ENCODE data around the gene AZU1.

AZU1 gene

DNA sequence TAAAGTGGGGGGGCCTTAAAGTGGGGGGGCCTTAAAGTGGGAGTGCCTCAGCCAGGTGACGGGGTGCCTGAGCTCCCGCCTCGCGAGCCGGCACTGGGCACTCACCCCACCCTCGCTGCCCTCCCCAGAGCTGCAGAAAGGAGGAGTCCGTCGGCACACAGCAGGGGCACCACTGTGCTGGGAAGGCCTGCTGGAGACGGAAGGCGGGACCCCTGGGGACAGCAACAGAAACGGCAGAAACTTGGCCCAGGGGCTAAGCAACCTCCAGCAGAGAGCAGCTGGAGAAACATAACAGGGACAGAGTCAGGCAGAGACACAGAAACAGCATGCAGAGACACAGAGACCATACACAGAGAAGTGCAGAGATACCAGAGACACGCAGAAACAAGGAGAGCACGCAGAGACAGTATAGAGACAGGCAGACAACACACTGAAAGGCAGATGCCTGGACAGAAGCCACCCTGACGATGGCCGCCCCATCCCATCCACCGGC lies 39.7 kb downstream of the AZU1 start:
- DNase-seq (ENCODE audit: low spot score) = no peak
- Histone ChIP-seq H3K4me1 (ENCODE audit: insufficient read depth, poor library complexity, severe bottlenecking) (peaks cover 14% of the 10 kb centered on the region), H3K9me3 (ENCODE audit: severe bottlenecking) (no peaks in the 10 kb centered on the region), H3K4me3 (ENCODE audit: severe bottlenecking) (no peak overlapping the region), H3K27me3 (ENCODE audit: insufficient read depth, poor library complexity, severe bottlenecking) (no peaks in the 10 kb centered on the region), H3K27ac (ENCODE audit: poor library complexity, severe bottlenecking) (no peak overlapping the region), H3K36me3 (ENCODE audit: low read depth) (peaks cover 16% of the 10 kb centered on the region)
- ATAC-seq (ENCODE audit: low read depth) = no peak
- TF ChIP-seq, protein P1, sequence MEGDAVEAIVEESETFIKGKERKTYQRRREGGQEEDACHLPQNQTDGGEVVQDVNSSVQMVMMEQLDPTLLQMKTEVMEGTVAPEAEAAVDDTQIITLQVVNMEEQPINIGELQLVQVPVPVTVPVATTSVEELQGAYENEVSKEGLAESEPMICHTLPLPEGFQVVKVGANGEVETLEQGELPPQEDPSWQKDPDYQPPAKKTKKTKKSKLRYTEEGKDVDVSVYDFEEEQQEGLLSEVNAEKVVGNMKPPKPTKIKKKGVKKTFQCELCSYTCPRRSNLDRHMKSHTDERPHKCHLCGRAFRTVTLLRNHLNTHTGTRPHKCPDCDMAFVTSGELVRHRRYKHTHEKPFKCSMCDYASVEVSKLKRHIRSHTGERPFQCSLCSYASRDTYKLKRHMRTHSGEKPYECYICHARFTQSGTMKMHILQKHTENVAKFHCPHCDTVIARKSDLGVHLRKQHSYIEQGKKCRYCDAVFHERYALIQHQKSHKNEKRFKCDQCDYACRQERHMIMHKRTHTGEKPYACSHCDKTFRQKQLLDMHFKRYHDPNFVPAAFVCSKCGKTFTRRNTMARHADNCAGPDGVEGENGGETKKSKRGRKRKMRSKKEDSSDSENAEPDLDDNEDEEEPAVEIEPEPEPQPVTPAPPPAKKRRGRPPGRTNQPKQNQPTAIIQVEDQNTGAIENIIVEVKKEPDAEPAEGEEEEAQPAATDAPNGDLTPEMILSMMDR (IDR thresholded peaks at IDR 0.05; ENCODE audit: poor library complexity, severe bottlenecking) = no peak

DNA sequence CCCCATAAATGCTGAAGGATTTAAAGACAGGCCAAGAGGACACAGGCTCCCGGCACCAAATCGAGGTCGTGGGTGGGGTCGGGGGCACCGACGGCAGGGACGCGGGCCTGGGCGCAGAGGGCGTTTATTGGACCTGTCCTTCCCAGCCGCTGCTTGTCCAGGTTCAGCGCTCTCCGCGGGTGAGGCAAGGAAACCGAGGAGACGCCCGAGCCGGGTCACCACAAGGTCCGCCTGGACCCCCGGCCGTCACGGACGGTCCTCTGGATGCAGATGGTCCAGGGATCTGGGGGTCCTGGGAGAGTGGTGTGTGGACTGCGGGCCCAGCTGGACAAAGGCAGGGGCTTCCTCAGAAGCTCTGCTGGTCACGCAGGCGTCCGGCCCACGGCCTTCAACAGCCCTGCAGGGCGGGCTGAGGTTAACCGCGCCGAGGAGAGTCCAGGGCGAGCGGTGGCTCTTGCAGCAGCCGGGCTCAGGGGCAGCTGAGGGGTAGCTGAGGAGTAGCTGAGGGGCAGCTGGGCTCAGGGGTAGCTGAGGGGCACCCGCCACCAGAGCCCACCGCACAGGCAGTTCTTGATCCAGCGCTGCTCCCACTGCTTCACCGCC lies 40.3 kb downstream of the AZU1 start:
- peaks cover 17% of the 10 kb centered on the region for H3K4me1 ChIP-seq (ENCODE audit: insufficient read depth, poor library complexity, severe bottlenecking)
- TF ChIP-seq, protein P1 (IDR thresholded peaks at IDR 0.05; ENCODE audit: poor library complexity, severe bottlenecking) = no peak
- H3K4me3 ChIP-seq (ENCODE audit: severe bottlenecking) = no peak overlapping the region
- H3K27me3 ChIP-seq (ENCODE audit: insufficient read depth, poor library complexity, severe bottlenecking) = no peaks in the 10 kb centered on the region
- no peak overlapping the region for H3K27ac ChIP-seq (ENCODE audit: poor library complexity, severe bottlenecking)
- DNase-seq (ENCODE audit: low spot score) (no peak), ATAC-seq (ENCODE audit: low read depth) (no peak)
- H3K9me3 ChIP-seq (ENCODE audit: severe bottlenecking) = no peaks in the 10 kb centered on the region
- H3K36me3 ChIP-seq (ENCODE audit: low read depth) = peaks cover 16% of the 10 kb centered on the region

DNA sequence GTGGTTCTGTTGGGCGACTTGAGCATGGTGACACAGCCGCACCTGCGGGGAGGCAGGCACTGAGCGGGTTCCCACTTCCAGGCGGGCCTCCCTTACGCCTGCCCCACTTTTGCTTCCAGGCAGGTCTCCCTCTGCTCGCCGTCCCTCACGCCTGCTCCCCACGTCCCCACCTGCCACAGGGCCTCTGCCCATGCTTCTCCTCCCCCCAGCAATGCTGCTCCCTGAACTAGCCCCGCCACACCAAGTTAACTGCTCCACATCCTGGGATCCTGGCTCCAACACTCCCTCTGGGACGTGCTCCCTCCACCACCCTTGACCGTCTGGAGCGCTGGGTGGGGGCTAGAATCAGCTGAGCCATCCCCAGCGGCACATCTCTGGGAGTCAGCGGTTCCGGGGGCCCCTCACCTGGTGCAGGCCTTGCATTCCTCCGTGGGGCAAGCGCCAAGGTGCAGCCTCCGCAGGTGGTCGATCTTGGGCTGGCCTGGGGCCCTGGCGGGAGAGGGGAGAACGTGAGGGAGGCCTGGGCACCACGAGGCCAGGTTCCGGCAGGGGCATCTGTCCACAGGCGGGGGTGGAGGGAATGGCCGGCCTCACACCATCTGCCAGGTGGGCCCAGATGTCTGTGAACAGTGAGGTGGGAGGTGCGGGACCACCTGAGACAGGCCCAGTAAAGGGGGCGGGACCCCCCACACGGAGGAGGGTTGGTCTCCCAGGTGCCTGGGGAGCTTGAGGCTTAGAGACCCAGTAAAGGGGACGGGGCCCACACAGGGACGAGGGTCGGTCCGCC lies 41.0 kb downstream of the AZU1 start:
- TF ChIP-seq, protein P1 (IDR thresholded peaks at IDR 0.05; ENCODE audit: poor library complexity, severe bottlenecking) = no peak
- Histone ChIP-seq H3K9me3 (ENCODE audit: severe bottlenecking) (no peaks in the 10 kb centered on the region), H3K36me3 (ENCODE audit: low read depth) (peaks cover 19% of the 10 kb centered on the region), H3K27ac (ENCODE audit: poor library complexity, severe bottlenecking) (peak overlapping the region; percentile 48), H3K4me1 (ENCODE audit: insufficient read depth, poor library complexity, severe bottlenecking) (peaks cover 17% of the 10 kb centered on the region), H3K27me3 (ENCODE audit: insufficient read depth, poor library complexity, severe bottlenecking) (no peaks in the 10 kb centered on the region), H3K4me3 (ENCODE audit: severe bottlenecking) (no peak overlapping the region)
- DNase-seq (ENCODE audit: low spot score) (no peak), ATAC-seq (ENCODE audit: low read depth) (no peak)

DNA sequence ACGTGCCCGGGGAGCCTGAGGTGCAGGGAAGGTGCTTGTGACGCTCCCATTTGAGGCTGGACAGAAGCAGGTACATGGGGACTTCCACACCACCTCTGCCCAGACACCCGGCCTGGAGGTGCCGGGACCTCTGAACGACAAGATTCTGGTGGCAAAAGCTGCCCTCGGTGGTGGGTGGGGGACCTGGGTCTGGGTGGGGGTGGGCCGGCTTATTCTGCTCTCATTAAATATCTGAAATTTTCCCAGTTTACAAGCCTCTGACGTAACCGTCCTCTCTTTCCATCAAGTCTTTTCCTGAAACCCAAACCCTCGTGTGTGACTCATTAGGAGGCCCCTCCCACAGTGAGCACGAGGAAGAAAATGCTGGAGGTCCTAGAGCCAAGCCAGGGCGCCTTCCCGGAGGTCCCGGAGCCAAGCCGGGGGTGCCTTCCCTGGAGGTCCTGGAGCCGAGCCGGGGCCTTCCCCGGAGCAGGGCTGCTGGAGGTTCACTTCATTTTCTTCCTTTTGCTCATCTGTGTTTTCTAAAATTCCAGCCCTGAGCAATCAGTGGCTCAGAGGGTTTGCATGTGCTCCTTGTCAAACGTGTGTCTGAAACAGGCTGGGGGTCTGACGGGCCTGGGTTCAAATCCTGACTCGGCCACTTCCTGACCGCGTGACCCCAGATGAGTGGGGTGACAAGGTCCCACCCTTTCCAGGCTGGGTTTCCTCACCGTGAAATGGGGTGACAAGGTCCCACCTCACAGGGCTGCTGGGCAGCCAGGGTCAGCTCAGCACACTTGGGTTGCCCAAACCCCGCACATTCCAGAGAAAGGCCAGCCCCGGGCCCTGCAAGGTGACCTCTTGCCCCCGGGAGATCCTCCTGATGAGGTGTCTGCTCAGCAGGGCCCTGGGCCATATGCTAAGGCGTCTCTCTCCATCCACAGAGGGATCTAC lies 41.9 kb downstream of the AZU1 start:
- Histone ChIP-seq H3K4me3 (ENCODE audit: severe bottlenecking) (no peak overlapping the region), H3K36me3 (ENCODE audit: low read depth) (peaks cover 19% of the 10 kb centered on the region), H3K27ac (ENCODE audit: poor library complexity, severe bottlenecking) (peak overlapping the region; percentile 48), H3K4me1 (ENCODE audit: insufficient read depth, poor library complexity, severe bottlenecking) (peaks cover 17% of the 10 kb centered on the region), H3K9me3 (ENCODE audit: severe bottlenecking) (no peaks in the 10 kb centered on the region), H3K27me3 (ENCODE audit: insufficient read depth, poor library complexity, severe bottlenecking) (no peaks in the 10 kb centered on the region)
- ATAC-seq (ENCODE audit: low read depth) (peak; percentile 44), DNase-seq (ENCODE audit: low spot score) (peak; percentile 73)
- TF ChIP-seq, protein P1 (IDR thresholded peaks at IDR 0.05; ENCODE audit: poor library complexity, severe bottlenecking) = no peak

Measured in RWPE2 (cell line).